SU-DHL-6 (cell line): ENCODE data around the gene GPR153.

Experiments
- H2AFZ ChIP-seq: fragments of 200-600 bp; sonication (generic); 2 replicates; pipeline ENCODE4 v1.6.1; 2014; ENCODE audit warnings: low read depth, mild to moderate bottlenecking, moderate library complexity, mixed read lengths, antibody characterized with exemption, low read length; ENCODE audit not compliant: severe bottlenecking
- H3F3A ChIP-seq: fragments of 200-600 bp; shearing (Covaris generic); 2 replicates; pipeline ENCODE4 v1.6.0; 2016; ENCODE audit warnings: antibody characterized with exemption, mild to moderate bottlenecking; ENCODE audit not compliant: insufficient read depth
- H3K27ac ChIP-seq: fragments of 200-600 bp; sonication (generic); 2 replicates; pipeline ENCODE4 v1.5.1; 2016; ENCODE audit warnings: low read depth, mild to moderate bottlenecking, low read length, moderate library complexity, mixed read lengths
- H3K27me3 ChIP-seq: fragments of 200-600 bp; sonication (generic), shearing (Covaris generic); 2 replicates; pipeline ENCODE4 v1.6.0; 2014; ENCODE audit warnings: mild to moderate bottlenecking, low read length
- H3K36me3 ChIP-seq: fragments of 200-600 bp; sonication (generic); 2 replicates; pipeline ENCODE4 v1.6.1; 2014; ENCODE audit warnings: mild to moderate bottlenecking, low read length, mixed read lengths
- H3K4me2 ChIP-seq: fragments of 300-600, 200-600 bp; shearing (Covaris generic), sonication (generic); 2 replicates; pipeline ENCODE4 v1.6.0; 2014; ENCODE audit warnings: low read length, low read depth, mild to moderate bottlenecking; ENCODE audit not compliant: poor library complexity, severe bottlenecking
- H3K4me3 ChIP-seq: fragments of 200-600 bp; sonication (generic); 2 replicates; pipeline ENCODE4 v1.5.1; 2014; ENCODE audit warnings: antibody characterized with exemption, low read length, mild to moderate bottlenecking, mixed read lengths; ENCODE audit not compliant: insufficient read depth, poor library complexity, severe bottlenecking
- H3K79me2 ChIP-seq: fragments of 200-600 bp; sonication (generic); 2 replicates; pipeline ENCODE4 v1.6.1; 2014; ENCODE audit warnings: mild to moderate bottlenecking, low read length, moderate library complexity; ENCODE audit not compliant: insufficient read depth
- H3K9ac ChIP-seq: fragments of 200-600 bp; sonication (generic); 2 replicates; pipeline ENCODE4 v1.7.0; 2014; ENCODE audit warnings: mild to moderate bottlenecking, low read length
- H3K9me2 ChIP-seq: fragments of 200-600 bp; sonication (generic); replicated peaks from 2 replicates; pipeline ENCODE4 v1.6.1; 2014; ENCODE audit warnings: low read length; ENCODE audit not compliant: insufficient read depth
- H3K9me3 ChIP-seq: fragments of 200-600 bp; sonication (generic); 2 replicates; pipeline ENCODE4 v1.6.1; 2014; ENCODE audit warnings: low read length, mixed read lengths; ENCODE audit not compliant: insufficient read depth
- H4K20me1 ChIP-seq: fragments of 200-600 bp; sonication (generic); 2 replicates; pipeline ENCODE4 v1.6.1; 2014; ENCODE audit warnings: low read depth, mild to moderate bottlenecking, antibody characterized with exemption, low read length, moderate library complexity, mixed read lengths
- EZH2phosphoT487 ChIP-seq: fragments of 200-600 bp; sonication (generic), shearing (Covaris generic); conservative IDR thresholded peaks from 2 replicates; pipeline ENCODE4 v1.6.1; 2018; ENCODE audit warnings: mild to moderate bottlenecking, antibody characterized with exemption, low read length, moderate library complexity, mixed read lengths
- TF ChIP-seq, protein P1 (sequence below): fragments of 200-600 bp; sonication (generic); IDR thresholded peaks from one replicate; pipeline ENCODE4 v1.5.1; 2017; ENCODE audit warnings: antibody characterized with exemption, mild to moderate bottlenecking, low read length, moderate library complexity; ENCODE audit not compliant: insufficient read depth, poor library complexity, severe bottlenecking

The GPR153 gene

GRCh38 chr1:6235296-6235677 lies 25.6 kb downstream of the GPR153 start:
- Histone ChIP-seq H3K9ac (peak overlapping the region; percentile 84), H4K20me1 (no peaks in the 10 kb centered on the region), H3K4me3 (peak overlapping the region; percentile 96), H3K9me3 (no peaks in the 10 kb centered on the region), H3K27ac (peak overlapping the region; percentile 56), H2AFZ (no peak overlapping the region), H3K9me2 (no peaks in the 10 kb centered on the region), H3K27me3 (no peaks in the 10 kb centered on the region), H3K36me3 (peaks cover 11% of the 10 kb centered on the region; the same call in 1 of the 2 replicates), H3F3A (peaks cover 11% of the 10 kb centered on the region; the same call in 1 of the 2 replicates), H3K79me2 (peaks cover 24% of the 10 kb centered on the region), H3K4me2 (peak overlapping the region; percentile 82)
- TF ChIP-seq EZH2phosphoT487, result no peak
- TF ChIP-seq, protein P1, sequence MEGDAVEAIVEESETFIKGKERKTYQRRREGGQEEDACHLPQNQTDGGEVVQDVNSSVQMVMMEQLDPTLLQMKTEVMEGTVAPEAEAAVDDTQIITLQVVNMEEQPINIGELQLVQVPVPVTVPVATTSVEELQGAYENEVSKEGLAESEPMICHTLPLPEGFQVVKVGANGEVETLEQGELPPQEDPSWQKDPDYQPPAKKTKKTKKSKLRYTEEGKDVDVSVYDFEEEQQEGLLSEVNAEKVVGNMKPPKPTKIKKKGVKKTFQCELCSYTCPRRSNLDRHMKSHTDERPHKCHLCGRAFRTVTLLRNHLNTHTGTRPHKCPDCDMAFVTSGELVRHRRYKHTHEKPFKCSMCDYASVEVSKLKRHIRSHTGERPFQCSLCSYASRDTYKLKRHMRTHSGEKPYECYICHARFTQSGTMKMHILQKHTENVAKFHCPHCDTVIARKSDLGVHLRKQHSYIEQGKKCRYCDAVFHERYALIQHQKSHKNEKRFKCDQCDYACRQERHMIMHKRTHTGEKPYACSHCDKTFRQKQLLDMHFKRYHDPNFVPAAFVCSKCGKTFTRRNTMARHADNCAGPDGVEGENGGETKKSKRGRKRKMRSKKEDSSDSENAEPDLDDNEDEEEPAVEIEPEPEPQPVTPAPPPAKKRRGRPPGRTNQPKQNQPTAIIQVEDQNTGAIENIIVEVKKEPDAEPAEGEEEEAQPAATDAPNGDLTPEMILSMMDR, result no peak

DNA sequence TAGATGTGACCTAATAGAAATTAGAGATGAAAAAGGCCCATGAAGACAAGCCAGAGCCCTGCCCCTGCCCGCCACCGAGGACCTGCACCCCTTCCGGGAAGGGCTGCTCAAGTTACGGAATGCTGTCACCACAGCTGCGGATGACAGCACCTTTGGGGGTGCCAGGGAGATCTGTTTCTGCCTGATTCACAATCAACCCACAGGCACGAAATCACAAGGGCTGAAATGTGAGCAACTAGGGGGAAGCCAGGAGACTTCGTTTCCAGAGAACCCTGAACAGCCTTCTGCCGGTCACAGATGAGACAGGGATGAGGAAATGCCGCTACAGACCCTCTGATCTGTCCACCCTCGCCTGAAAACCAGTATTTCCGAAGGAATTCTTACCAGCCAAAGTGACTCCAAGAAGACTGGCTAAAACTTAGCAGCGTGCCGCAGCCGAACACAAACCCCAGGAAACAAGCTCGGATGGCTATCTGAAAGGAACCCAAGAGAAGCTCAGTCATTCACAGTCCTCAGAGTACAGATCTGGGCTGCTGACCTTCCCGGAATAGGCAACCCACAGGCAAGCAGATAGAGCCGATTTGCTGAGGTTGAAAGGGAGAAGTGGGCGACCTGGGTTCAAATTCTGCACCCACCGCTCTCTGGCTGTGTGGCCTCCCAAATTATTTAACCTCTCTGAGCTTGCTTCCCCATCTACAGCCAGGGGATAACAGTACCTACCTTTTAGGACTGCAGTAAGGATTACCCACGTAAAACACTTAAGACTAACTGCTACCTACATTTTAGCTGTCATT lies 26.2 kb downstream of the GPR153 start:
- H3K36me3 ChIP-seq, result peaks cover 11% of the 10 kb centered on the region; the same call in 1 of the 2 replicates
- no peak overlapping the region for H2AFZ ChIP-seq
- H3K4me3 ChIP-seq, result peak overlapping the region; percentile 96
- no peaks in the 10 kb centered on the region for H3K9me2 ChIP-seq
- peak overlapping the region; percentile 84 for H3K9ac ChIP-seq
- H3K79me2 ChIP-seq, result peaks cover 24% of the 10 kb centered on the region
- TF ChIP-seq EZH2phosphoT487, result no peak
- TF ChIP-seq, protein P1, result no peak
- H3K27me3 ChIP-seq, result no peaks in the 10 kb centered on the region
- H4K20me1 ChIP-seq, result no peaks in the 10 kb centered on the region
- peak overlapping the region; percentile 82 for H3K4me2 ChIP-seq
- no peaks in the 10 kb centered on the region for H3K9me3 ChIP-seq
- peaks cover 14% of the 10 kb centered on the region; the same call in 1 of the 2 replicates for H3F3A ChIP-seq
- peak overlapping the region; percentile 56 for H3K27ac ChIP-seq

GRCh38 chr1:6233376-6233775 lies 27.5 kb downstream of the GPR153 start:
- Histone ChIP-seq H3F3A (peaks cover 14% of the 10 kb centered on the region; the same call in 1 of the 2 replicates), H3K4me3 (no peak overlapping the region), H2AFZ (no peak overlapping the region), H3K79me2 (peaks cover 24% of the 10 kb centered on the region), H3K4me2 (no peak overlapping the region), H3K27me3 (no peaks in the 10 kb centered on the region), H4K20me1 (no peaks in the 10 kb centered on the region), H3K9me2 (no peaks in the 10 kb centered on the region), H3K36me3 (peaks cover 11% of the 10 kb centered on the region; the same call in 1 of the 2 replicates), H3K9ac (0 out of 2 replicates have a peak overlapping the region, but pooled peaks have one; percentile 84), H3K9me3 (no peaks in the 10 kb centered on the region), H3K27ac (no peak overlapping the region)
- TF ChIP-seq, protein P1, result no peak
- TF ChIP-seq EZH2phosphoT487, result no peak
